K562 (cell line): ENCODE data around the gene KLF1. TPM values are rescaled to one million over a fixed set of nuclear protein-coding genes. Genes with fewer than 3 reads are reported as not detected.

ENCODE experiments used
- ADNP ChIP-seq: fragments of 200-800 bp; sonication (Bioruptor generic); IDR thresholded peaks from 2 replicates; pipeline ENCODE4 v1.6.1; 2016; ENCODE audit warnings: missing genetic modification characterization, missing compliant biosample characterization
- BRF1 ChIP-seq: IDR thresholded peaks from 3 replicates; pipeline ENCODE4 v1.6.1; 2011; ENCODE audit warnings: borderline replicate concordance, mild to moderate bottlenecking; ENCODE audit not compliant: insufficient read length; ENCODE audit errors: extremely low read depth
- DPF2 ChIP-seq: fragments of 450-650 bp; IDR thresholded peaks from 2 replicates; pipeline ENCODE4 v1.6.1; 2016
- ETS2 ChIP-seq: IDR thresholded peaks from 2 replicates; pipeline ENCODE4 v1.6.1; 2016; ENCODE audit warnings: borderline replicate concordance, missing genetic modification characterization, mild to moderate bottlenecking, moderate library complexity, missing compliant biosample characterization; ENCODE audit not compliant: poor library complexity, severe bottlenecking
- HSF4 ChIP-seq: fragments of 250-450 bp; sonication (Bioruptor Pico); IDR thresholded peaks from 2 replicates; pipeline ENCODE4 v2.1.2; 2022; ENCODE audit warnings: mild to moderate bottlenecking, moderate library complexity, borderline replicate concordance
- ID3 ChIP-seq, 2 experiments: fragments of 250-450 bp in 1 of 2; fragments of 450-650 bp in 1 of 2; sonication (Bioruptor Pico) in 1 of 2; IDR thresholded peaks; 2 replicates each; pipeline versions ENCODE4 v1.6.1 to v1.8.0; 2016 to 2021; ENCODE audit warnings: mild to moderate bottlenecking in 2 of 2, moderate library complexity in 2 of 2, missing compliant biosample characterization in 1 of 2, missing genetic modification characterization in 1 of 2
- IRF2 ChIP-seq: sonication (generic); formaldehyde crosslinking; IDR thresholded peaks from 2 replicates; pipeline ENCODE4 v1.8.1; 2022; ENCODE audit warnings: mild to moderate bottlenecking, missing genetic modification reagents
- LCOR ChIP-seq: sonication (generic); formaldehyde crosslinking; IDR thresholded peaks from 2 replicates; pipeline ENCODE4 v1.8.0; 2022; ENCODE audit warnings: mild to moderate bottlenecking, missing genetic modification reagents
- LEF1 ChIP-seq: fragments of 450-650 bp; IDR thresholded peaks from 2 replicates; pipeline ENCODE4 v1.6.1; 2016; ENCODE audit warnings: mild to moderate bottlenecking
- MCM2 ChIP-seq: fragments of 450-650 bp; IDR thresholded peaks from 2 replicates; pipeline ENCODE4 v1.6.1; 2017; ENCODE audit warnings: low read depth, mild to moderate bottlenecking
- MECOM ChIP-seq: fragments of 250-450 bp; sonication (Bioruptor Pico); IDR thresholded peaks from 2 replicates; pipeline ENCODE4 v1.8.0; 2022; ENCODE audit warnings: inconsistent platforms
- MEF2D ChIP-seq: conservative IDR thresholded peaks from 2 replicates; pipeline ENCODE4 v1.6.1; 2016; ENCODE audit warnings: low read depth, missing genetic modification characterization, missing compliant biosample characterization
- MYBL2 ChIP-seq, 2 experiments: fragments of 450-650 bp in 1 of 2; sonication (generic) in 1 of 2; formaldehyde crosslinking in 1 of 2; IDR thresholded peaks; 2 replicates each; pipeline versions ENCODE4 v1.6.1 to v1.8.1; 2017 to 2022; ENCODE audit warnings: borderline replicate concordance in 1 of 2, inconsistent platforms in 1 of 2, low read depth in 1 of 2, mild to moderate bottlenecking in 1 of 2, missing genetic modification reagents in 1 of 2, moderate library complexity in 1 of 2
- TCFL5 ChIP-seq: fragments of 250-450 bp; sonication (Bioruptor Pico); conservative IDR thresholded peaks from 2 replicates; pipeline ENCODE4 v1.6.1; 2021; ENCODE audit warnings: mild to moderate bottlenecking, moderate library complexity, matching md5 sums
- USF1 ChIP-seq: sonication (generic); formaldehyde crosslinking; IDR thresholded peaks from 2 replicates; pipeline ENCODE4 v1.9.0; 2022; ENCODE audit warnings: mild to moderate bottlenecking, missing genetic modification reagents
- USF2 ChIP-seq: sonication (generic); formaldehyde crosslinking; IDR thresholded peaks from 2 replicates; pipeline ENCODE4 v1.5.0; 2020; ENCODE audit warnings: missing genetic modification reagents
- ZNF174 ChIP-seq: fragments of 250-450 bp; sonication (Bioruptor Pico); IDR thresholded peaks from 2 replicates; pipeline ENCODE4 v1.4.0; 2020; ENCODE audit warnings: mild to moderate bottlenecking
- polyA plus RNA-seq, 8 experiments: library from polyadenylated mRNA; depleted of rRNA in 4 of 8; stranded (reverse) in 5 of 8; unstranded in 3 of 8; fragments of >200 nt; fragmentation: Nextera tagmentation in 2 of 8; fragmentation: Illumina TruSeq in 1 of 8; extraction: Ambion mirVana in 2 of 8; extraction: Trizol in 1 of 8; gene quantifications; 2 replicates each; pipeline versions ENCODE4 v1.2.1 to v1.2.3, GENCODE V29; 2011 to 2014; ENCODE audit warnings: inconsistent platforms in 1 of 8, missing spikeins in 1 of 8
- total RNA-seq, 7 experiments: library from RNA; depleted of rRNA in 6 of 7; stranded (reverse); fragments of >200 nt in 6 of 7; fragmentation: Illumina TruSeq in 2 of 7; extraction: Trizol in 2 of 7; gene quantifications; 2 replicates each; pipeline versions ENCODE4 v1.2.1 to v1.2.3, GENCODE V29; 2011 to 2021; ENCODE audit warnings: low replicate concordance in 1 of 7
- TF ChIP-seq, protein P1 (sequence below): sonication (generic); formaldehyde crosslinking; IDR thresholded peaks from 2 replicates; pipeline ENCODE4 v1.8.1; 2022; ENCODE audit warnings: missing genetic modification reagents
- TF ChIP-seq, protein P2 (sequence below): fragments of 450-650 bp; IDR thresholded peaks from 2 replicates; pipeline ENCODE4 v1.6.1; 2017; ENCODE audit warnings: antibody characterized with exemption, mild to moderate bottlenecking

The KLF1 gene
- total and polyA plus RNA-seq, 9 of the 15 experiments (the other 6 are each of a cell fraction or from before 2014, with no cell fraction given): 8.4 to 163 (median 47.3) TPM

- TF ChIP-seq LCOR (peak; percentile 83), ADNP (tag) (no peak), ETS2 (tag) (no peak), MYBL2 (IDR thresholded peaks at IDR 0.05; ENCODE audit: low read depth) (no peak), MYBL2 (CRISPR knock-in tag; IDR thresholded peaks at IDR 0.05; ENCODE audit: borderline replicate concordance) (no peak), IRF2 (no peak), MEF2D (tag) (no peak), ID3 (CRISPR knock-in tag; IDR thresholded peaks at IDR 0.05) (no peak), ID3 (tag; IDR thresholded peaks at IDR 0.05) (no peak), MCM2 (no peak), HSF4 (0 out of 2 replicates have a peak, but pooled peaks have one; percentile 26), TCFL5 (CRISPR knock-in tag) (no peak), ZNF174 (CRISPR knock-in tag) (no peak), BRF1 (no peak), DPF2 (0 out of 2 replicates have a peak, but pooled peaks have one; percentile 41), USF1 (CRISPR knock-in tag) (peak; percentile 68), LEF1 (peak; percentile 53; the same call in 1 of the 2 replicates), MECOM (CRISPR knock-in tag) (no peak), USF2 (CRISPR knock-in tag) (peak; percentile 64)
- TF ChIP-seq, protein P1, sequence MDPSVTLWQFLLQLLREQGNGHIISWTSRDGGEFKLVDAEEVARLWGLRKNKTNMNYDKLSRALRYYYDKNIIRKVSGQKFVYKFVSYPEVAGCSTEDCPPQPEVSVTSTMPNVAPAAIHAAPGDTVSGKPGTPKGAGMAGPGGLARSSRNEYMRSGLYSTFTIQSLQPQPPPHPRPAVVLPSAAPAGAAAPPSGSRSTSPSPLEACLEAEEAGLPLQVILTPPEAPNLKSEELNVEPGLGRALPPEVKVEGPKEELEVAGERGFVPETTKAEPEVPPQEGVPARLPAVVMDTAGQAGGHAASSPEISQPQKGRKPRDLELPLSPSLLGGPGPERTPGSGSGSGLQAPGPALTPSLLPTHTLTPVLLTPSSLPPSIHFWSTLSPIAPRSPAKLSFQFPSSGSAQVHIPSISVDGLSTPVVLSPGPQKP: no peak
- TF ChIP-seq, protein P2, sequence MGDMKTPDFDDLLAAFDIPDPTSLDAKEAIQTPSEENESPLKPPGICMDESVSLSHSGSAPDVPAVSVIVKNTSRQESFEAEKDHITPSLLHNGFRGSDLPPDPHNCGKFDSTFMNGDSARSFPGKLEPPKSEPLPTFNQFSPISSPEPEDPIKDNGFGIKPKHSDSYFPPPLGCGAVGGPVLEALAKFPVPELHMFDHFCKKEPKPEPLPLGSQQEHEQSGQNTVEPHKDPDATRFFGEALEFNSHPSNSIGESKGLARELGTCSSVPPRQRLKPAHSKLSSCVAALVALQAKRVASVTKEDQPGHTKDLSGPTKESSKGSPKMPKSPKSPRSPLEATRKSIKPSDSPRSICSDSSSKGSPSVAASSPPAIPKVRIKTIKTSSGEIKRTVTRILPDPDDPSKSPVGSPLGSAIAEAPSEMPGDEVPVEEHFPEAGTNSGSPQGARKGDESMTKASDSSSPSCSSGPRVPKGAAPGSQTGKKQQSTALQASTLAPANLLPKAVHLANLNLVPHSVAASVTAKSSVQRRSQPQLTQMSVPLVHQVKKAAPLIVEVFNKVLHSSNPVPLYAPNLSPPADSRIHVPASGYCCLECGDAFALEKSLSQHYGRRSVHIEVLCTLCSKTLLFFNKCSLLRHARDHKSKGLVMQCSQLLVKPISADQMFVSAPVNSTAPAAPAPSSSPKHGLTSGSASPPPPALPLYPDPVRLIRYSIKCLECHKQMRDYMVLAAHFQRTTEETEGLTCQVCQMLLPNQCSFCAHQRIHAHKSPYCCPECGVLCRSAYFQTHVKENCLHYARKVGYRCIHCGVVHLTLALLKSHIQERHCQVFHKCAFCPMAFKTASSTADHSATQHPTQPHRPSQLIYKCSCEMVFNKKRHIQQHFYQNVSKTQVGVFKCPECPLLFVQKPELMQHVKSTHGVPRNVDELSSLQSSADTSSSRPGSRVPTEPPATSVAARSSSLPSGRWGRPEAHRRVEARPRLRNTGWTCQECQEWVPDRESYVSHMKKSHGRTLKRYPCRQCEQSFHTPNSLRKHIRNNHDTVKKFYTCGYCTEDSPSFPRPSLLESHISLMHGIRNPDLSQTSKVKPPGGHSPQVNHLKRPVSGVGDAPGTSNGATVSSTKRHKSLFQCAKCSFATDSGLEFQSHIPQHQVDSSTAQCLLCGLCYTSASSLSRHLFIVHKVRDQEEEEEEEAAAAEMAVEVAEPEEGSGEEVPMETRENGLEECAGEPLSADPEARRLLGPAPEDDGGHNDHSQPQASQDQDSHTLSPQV: peak; percentile 95
Observed at GRCh38 chr19:12884926-12885748, 1.9 kb downstream of the KLF1 start (continued).
